GM21423 (cell line): ENCODE data around the gene MTERF1.
A peak's percentile ranks its signal among the peaks of the same experiment; 100 is the strongest.
"Not testable (repeated sequence)": the region's sequence is repeated elsewhere in the genome, so short reads cannot be mapped to it uniquely, and the experiment has no call there.

Experiments used
- ATAC-seq: cut with Tn5 transposase; IDR thresholded peaks from one replicate; pipeline ENCODE4 v1.9.1; 2021; ENCODE audit warnings: mild to moderate bottlenecking, moderate library complexity; ENCODE audit not compliant: unreplicated experiment

The MTERF1 gene

GRCh38 chr7:91887336-91888213 lies 7.1 kb upstream of the MTERF1 start:
- ATAC-seq: not testable (repeated sequence)

- no peak for ATAC-seq
Measured at GRCh38 chr7:91883676-91884362, 3.3 kb upstream of the MTERF1 start.

GRCh38 chr7:91880016-91880412 lies 488 bp downstream of the MTERF1 start:
- peak; percentile 2 for ATAC-seq

GRCh38 chr7:91876391-91877133 lies 3.9 kb downstream of the MTERF1 start:
- no peak for ATAC-seq

DNA sequence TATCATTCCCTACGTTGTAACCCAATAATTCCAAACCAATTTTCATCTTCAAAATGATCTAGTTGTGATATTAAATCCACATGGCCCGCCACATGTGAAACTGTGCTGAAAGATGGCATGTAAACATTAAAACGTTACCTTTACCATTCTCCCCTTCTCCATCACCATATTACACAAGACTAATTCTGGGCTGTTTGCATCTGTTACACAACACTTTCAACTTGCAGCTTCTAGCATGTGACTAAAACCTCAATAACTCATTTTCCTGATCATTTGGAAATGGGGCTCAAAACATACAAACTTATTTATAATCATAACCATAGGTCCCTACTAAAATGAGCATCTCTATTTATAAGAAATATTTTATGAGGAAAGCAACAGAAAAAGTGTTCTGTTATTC lies 4.7 kb downstream of the MTERF1 start:
- no peak for ATAC-seq

GRCh38 chr7:91872928-91873327 lies 7.6 kb downstream of the MTERF1 start:
- ATAC-seq: no peak

DNA sequence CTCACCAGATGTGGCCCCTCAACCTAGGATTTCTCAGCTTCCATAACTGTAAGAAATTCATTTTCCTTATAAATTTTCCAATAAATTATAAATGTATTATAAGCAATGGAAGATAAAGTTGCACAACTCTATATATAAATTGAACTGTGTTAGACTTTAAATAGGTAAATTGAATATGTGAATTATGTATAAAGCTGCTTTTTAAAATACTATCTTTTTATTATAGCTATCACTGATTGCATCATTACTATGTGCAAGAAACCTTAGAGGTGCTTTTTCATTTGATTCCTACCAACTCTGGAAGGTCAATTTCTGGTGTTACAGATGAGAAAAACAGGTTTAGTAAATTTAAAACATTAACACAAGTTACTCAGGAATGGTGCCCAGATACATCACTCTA lies 8.4 kb downstream of the MTERF1 start:
- ATAC-seq: no peak

DNA sequence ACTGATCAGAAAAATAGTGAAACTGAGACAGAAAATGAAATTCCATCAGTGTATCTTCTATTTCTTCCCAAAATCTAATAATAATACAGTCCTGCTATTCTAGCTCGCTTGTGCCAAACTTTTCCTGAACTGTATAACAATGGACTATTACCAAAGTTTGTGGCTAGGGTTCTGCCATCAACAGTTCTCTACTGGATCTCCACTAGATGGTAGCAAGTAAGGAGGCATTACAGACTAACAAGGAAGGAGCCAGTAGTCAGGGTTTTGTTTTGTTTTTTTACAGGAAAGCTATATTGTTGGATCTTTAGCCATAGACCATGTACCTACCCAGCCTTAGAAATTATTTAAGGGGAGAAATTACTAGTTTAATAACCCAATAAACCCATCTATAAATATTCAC lies 10.8 kb downstream of the MTERF1 start:
- ATAC-seq: no peak

- no peak for ATAC-seq
Measured at GRCh38 chr7:91866599-91867148, 13.8 kb downstream of the MTERF1 start.

- no peak for ATAC-seq
Measured at GRCh38 chr7:91865511-91865910, 15.0 kb downstream of the MTERF1 start.

- not testable (repeated sequence) for ATAC-seq
Measured at GRCh38 chr7:91864604-91865003, 15.9 kb downstream of the MTERF1 start.

GRCh38 chr7:91864070-91864469 lies 16.4 kb downstream of the MTERF1 start:
- ATAC-seq: no peak

- ATAC-seq: peak; percentile 79
Measured at GRCh38 chr7:91852263-91852741, 28.2 kb downstream of the MTERF1 start.

DNA sequence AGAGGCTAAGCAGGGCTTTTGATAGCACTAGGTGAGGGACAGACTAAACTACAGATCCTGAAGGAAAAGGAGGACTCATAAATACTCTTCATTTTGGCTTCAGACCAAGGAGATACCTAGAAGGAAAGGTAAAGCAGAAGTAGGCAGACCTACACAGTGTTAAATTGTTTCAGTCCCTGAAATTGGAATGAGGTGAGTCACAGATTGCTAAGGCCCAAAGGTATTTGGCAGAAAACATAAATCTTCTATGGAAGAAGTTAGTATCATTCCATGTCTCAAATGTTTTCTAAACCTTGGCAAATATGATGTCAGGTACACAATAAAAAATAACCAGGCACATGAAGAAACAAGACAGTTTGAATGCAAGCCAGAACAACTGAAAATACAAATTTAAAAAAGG lies 30.0 kb downstream of the MTERF1 start:
- ATAC-seq: no peak

DNA sequence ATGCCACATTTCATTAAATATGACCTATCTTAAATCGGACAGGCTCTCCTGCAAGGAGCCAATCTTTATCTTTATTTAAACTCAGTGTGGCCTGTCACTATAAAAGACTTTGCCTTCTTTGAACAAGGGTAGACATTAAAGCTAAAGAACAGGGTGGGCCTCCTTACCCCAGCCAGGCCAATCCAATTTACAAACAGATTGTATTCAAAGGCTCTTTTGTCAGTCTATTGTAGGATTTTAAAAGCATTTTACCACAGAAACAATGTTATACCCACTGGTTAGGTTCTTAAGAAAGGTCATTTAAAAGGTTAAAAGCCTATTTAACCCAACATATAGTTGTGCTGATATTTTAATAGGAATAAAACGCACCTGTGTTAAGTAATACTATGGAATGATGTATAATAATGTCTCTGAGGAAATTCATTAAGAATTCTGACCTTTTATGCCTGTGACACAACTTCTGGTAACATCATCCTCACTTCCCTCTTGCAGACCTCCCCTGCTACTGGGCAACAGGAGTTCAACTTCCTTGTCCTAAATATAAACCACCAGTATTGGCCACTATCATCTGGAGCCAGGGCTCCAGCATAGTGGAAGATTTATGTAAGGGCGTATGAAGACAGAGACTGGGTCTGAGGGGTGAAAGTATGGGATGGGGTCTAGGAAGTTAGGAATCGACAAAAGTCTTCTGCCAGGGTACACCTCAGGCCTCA lies 32.5 kb downstream of the MTERF1 start:
- no peak for ATAC-seq

- no peak for ATAC-seq
Measured at GRCh38 chr7:91847231-91847630, 33.3 kb downstream of the MTERF1 start.

GRCh38 chr7:91846436-91846835 lies 34.1 kb downstream of the MTERF1 start:
- ATAC-seq: no peak

GRCh38 chr7:91843831-91844230 lies 36.7 kb downstream of the MTERF1 start:
- peak; percentile 84 for ATAC-seq

DNA sequence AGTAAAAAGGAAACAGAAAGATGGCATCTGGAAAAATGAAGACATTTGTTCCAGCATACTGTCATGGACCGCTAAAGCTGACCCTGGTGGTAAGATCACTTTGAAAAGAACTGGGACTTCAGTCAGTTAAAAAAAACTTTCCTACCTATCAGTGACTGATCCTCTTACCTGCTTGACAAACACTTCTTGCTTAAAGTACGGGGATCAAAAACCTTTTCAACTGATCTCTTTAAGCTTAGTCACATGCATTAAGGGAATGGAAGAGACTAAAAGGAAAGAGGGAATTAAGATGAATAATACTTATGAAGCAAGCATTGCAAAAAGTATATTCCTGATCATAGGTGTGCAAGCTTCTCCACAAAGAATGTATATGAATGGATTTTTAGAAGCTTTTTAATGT lies 42.1 kb downstream of the MTERF1 start:
- no peak for ATAC-seq

DNA sequence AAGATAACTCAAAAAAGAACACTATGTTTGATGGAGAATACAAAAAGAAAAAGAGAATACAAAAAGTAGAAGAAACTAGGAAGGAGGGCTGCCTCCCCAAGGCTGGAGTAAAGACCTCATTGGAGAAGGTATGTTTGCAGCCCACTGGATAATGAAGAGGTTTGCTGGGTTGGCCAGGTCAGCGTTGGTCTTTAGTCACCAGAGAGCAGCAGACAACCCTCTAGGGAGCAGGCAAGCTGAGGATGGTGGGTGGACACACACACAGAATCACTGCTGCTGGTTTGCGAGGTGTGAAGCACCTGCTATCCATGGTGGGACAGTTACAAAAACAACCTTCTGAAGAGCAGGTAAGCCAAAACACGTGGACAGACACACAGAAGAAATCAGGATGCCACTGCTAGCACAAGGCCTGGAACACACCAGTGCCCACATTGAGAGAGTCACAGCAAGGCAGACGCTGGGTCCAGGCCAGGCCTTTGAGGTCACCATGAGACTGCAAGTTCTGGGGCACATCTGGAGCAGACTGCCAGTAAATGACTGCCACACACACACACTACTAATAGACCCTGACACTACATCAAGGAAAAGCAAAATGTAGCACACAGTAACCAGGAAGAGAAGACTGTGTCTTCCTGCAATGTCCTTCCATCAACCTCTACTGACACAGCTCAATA lies 43.0 kb downstream of the MTERF1 start:
- ATAC-seq: no peak
